Glutamatergic neuron (in vitro differentiated cells): ENCODE data around the gene GRIK4. TPM values are rescaled to one million over a fixed set of nuclear protein-coding genes. Genes with fewer than 3 reads are reported as not detected.

Experiments used
- DNase-seq: peaks from one replicate; pipeline ENCODE4 v3.0.0; 2022
- H3K27ac Mint-ChIP-seq: one replicate; pipeline ENCODE4 v1.8.0; 2020; ENCODE audit warnings: mild to moderate bottlenecking, mixed read lengths, inconsistent platforms; ENCODE audit not compliant: unreplicated experiment
- H3K27me3 Mint-ChIP-seq: one replicate; pipeline ENCODE4 v1.8.0; 2020; ENCODE audit warnings: mild to moderate bottlenecking, moderate library complexity, mixed read lengths, inconsistent platforms; ENCODE audit not compliant: unreplicated experiment
- H3K36me3 Mint-ChIP-seq: one replicate; pipeline ENCODE4 v1.8.0; 2020; ENCODE audit warnings: mild to moderate bottlenecking, mixed read lengths, inconsistent platforms; ENCODE audit not compliant: unreplicated experiment
- H3K4me1 Mint-ChIP-seq: one replicate; pipeline ENCODE4 v1.8.0; 2020; ENCODE audit warnings: mild to moderate bottlenecking, low read depth, mixed read lengths, inconsistent platforms; ENCODE audit not compliant: unreplicated experiment
- H3K4me3 Mint-ChIP-seq: one replicate; pipeline ENCODE4 v1.8.0; 2020; ENCODE audit warnings: mild to moderate bottlenecking, mixed read lengths, inconsistent platforms; ENCODE audit not compliant: unreplicated experiment
- H3K9me3 Mint-ChIP-seq: one replicate; pipeline ENCODE4 v1.8.0; 2020; ENCODE audit warnings: mild to moderate bottlenecking, moderate library complexity, mixed read lengths, inconsistent platforms; ENCODE audit not compliant: unreplicated experiment
- CTCF ChIP-seq: fragments of 200-600 bp; sonication (generic); IDR thresholded peaks from one replicate; pipeline ENCODE4 v1.5.0; 2021; ENCODE audit not compliant: partially characterized antibody, unreplicated experiment
- total RNA-seq: library from RNA; stranded (reverse); fragmentation: NEBNext Ultra II Directional; extraction: Animal tissue kit (Norgen Biotek cat#: 25700); gene quantifications from one replicate; pipeline ENCODE4 v1.2.1, GENCODE V29; 2021; ENCODE audit not compliant: unreplicated experiment

GRIK4 gene
- total RNA-seq, 1 donor from 2014 or later: 3.6 TPM

GRCh38 chr11:120789391-120789790 lies 277.8 kb downstream of the GRIK4 start:
- no peak overlapping the region for H3K27ac Mint-ChIP-seq
- peaks cover 5% of the 10 kb centered on the region for H3K4me1 Mint-ChIP-seq

DNA sequence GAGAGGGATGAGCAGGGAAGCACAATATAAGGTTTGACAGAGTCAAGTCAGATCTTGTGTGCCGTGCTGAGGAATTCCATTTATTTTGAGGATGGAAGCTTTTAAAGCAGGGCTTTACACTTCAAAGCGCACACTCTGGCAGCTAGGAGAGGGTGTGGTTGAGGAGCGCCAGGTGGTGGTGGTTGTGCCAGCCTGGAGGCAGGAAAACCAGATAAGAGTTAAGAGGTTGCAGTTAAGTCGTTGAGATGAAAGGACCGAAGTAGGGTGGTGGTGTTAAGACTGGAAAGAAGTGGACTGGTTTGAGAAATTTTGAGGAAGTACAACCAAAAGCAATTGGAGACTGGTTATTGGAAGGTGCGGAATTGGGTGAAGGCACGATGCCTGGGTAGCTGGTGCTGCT lies 280.8 kb downstream of the GRIK4 start:
- Mint-ChIP-seq H3K4me1 (peaks cover 5% of the 10 kb centered on the region), H3K9me3 (no peaks in the 10 kb centered on the region), H3K36me3 (no peaks in the 10 kb centered on the region), H3K27me3 (peaks cover 2% of the 10 kb centered on the region), H3K27ac (no peak overlapping the region), H3K4me3 (no peak overlapping the region)
- TF ChIP-seq CTCF: no peak
- DNase-seq: no peak

More at GRCh38 chr11:120789391-120789790, 277.8 kb downstream of the GRIK4 start:
- DNase-seq: no peak
- no peaks in the 10 kb centered on the region for H3K9me3 Mint-ChIP-seq
- no peaks in the 10 kb centered on the region for H3K36me3 Mint-ChIP-seq
- no peak for TF ChIP-seq CTCF
- no peaks in the 10 kb centered on the region for H3K27me3 Mint-ChIP-seq
- no peak overlapping the region for H3K4me3 Mint-ChIP-seq

DNA sequence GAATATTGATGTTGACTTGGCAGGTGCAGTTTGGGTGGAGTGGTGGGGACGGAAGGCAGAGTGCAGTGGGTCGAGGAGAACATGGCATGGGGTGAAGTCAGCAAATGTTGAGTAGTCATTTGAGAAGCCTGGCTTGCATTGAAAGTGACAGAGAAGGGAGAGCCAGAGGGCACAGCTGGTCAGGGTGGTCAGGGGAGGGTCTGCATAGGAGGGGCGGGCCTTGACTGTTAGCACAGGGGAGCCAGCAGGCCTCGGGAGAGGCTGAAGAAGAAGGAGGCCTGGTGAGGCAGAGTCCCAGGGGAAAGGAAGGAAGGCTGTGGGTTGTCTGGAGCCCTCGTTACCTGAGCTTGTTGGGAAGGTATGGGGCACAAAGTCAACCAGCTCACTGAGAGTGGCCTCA lies 281.6 kb downstream of the GRIK4 start:
- Mint-ChIP-seq H3K4me3 (no peak overlapping the region), H3K36me3 (no peaks in the 10 kb centered on the region), H3K4me1 (peaks cover 10% of the 10 kb centered on the region), H3K27me3 (peaks cover 2% of the 10 kb centered on the region), H3K27ac (no peak overlapping the region), H3K9me3 (peaks cover 2% of the 10 kb centered on the region)
- DNase-seq: no peak
- no peak for TF ChIP-seq CTCF

DNA sequence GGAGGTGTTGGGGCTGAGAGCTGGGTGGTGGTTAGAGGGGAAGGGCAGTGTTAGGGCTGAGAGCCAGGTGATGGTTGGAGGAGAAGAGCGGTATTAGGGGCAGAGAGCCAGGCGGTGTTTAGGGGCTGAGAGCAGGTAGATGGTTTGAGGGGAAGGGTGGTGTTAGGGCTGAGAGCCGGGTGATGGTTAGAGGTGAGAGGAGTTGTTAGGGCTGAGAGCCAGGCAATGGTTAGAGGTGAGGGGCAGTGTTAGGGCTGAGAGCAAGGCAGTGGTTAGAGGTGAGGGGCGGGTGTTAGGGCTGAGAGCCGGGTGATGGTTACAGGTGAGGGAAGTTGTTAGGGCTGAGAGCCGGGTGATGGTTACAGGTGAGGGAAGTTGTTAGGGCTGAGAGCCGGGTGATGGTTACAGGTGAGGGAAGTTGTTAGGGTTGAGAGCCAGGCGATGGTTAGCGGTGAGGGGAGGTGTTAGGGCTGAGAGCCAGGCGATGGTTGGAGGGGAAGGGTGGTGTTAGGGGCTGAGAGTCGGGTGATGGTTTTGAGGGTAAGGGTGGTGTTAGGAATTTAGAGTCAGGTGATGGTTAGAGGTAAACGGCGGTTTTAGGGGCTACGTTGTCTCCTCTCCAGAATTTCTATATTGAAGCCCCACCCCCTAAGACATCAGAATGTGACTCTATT lies 282.4 kb downstream of the GRIK4 start:
- no peak overlapping the region for H3K4me3 Mint-ChIP-seq
- H3K27ac Mint-ChIP-seq: no peak overlapping the region
- peaks cover 2% of the 10 kb centered on the region for H3K9me3 Mint-ChIP-seq
- DNase-seq: no peak
- H3K4me1 Mint-ChIP-seq: peaks cover 10% of the 10 kb centered on the region
- TF ChIP-seq CTCF: no peak
- peaks cover 2% of the 10 kb centered on the region for H3K27me3 Mint-ChIP-seq
- no peaks in the 10 kb centered on the region for H3K36me3 Mint-ChIP-seq

DNA sequence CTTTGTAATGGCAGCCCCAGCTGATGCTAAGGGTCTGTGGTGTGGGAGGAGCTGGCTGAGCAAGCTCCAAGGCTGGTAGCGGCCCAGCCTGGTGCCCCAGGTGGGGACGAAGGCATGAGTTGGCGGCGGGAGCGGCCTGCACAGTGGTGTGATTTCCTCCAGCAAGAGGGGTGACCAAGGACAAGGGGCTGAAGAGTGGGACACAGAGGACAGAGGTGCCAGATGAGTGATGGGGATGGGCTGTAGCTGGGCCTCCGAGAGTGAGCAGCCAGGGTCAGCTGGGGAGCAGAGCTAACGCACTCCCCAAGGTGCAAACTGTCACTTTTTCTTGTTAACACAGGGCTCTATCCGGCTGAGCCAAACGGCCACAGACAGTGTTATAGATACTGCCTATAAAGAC lies 283.2 kb downstream of the GRIK4 start:
- DNase-seq: no peak
- Mint-ChIP-seq H3K4me1 (peaks cover 10% of the 10 kb centered on the region), H3K36me3 (no peaks in the 10 kb centered on the region), H3K27me3 (peaks cover 2% of the 10 kb centered on the region), H3K27ac (no peak overlapping the region), H3K9me3 (peaks cover 2% of the 10 kb centered on the region), H3K4me3 (no peak overlapping the region)
- no peak for TF ChIP-seq CTCF
